Fibroblast of villous mesenchyme (primary cell): Measurements from ENCODE around the gene PEPD. TPM values are rescaled to one million over a fixed set of nuclear protein-coding genes. Genes with fewer than 3 reads are reported as not detected.

Experiments used
- DNase-seq: peaks from one replicate; pipeline ENCODE4 v3.0.0-alpha.2; 2010; ENCODE audit warnings: low read depth
- H3K4me3 ChIP-seq: 2 replicates; pipeline ENCODE4 v1.5.1; 2011; ENCODE audit warnings: low read depth, mild to moderate bottlenecking, low read length
- total RNA-seq: library from RNA; depleted of rRNA; stranded (reverse); fragments of >200 nt; gene quantifications from 2 replicates; pipeline ENCODE4 v1.2.3, GENCODE V29; 2012
- TF ChIP-seq, protein P1 (sequence below): IDR thresholded peaks from 2 replicates; pipeline ENCODE4 v1.5.1; 2012; ENCODE audit warnings: low read depth, mild to moderate bottlenecking, low read length; ENCODE audit not compliant: insufficient read depth

PEPD gene
- total RNA-seq, 1 donor, result 66.1 TPM

GRCh38 chr19:33509774-33510173 is 11.8 kb downstream of the PEPD start:
- DNase-seq, result no peak
- H3K4me3 ChIP-seq, result no peak overlapping the region
- TF ChIP-seq, protein P1, sequence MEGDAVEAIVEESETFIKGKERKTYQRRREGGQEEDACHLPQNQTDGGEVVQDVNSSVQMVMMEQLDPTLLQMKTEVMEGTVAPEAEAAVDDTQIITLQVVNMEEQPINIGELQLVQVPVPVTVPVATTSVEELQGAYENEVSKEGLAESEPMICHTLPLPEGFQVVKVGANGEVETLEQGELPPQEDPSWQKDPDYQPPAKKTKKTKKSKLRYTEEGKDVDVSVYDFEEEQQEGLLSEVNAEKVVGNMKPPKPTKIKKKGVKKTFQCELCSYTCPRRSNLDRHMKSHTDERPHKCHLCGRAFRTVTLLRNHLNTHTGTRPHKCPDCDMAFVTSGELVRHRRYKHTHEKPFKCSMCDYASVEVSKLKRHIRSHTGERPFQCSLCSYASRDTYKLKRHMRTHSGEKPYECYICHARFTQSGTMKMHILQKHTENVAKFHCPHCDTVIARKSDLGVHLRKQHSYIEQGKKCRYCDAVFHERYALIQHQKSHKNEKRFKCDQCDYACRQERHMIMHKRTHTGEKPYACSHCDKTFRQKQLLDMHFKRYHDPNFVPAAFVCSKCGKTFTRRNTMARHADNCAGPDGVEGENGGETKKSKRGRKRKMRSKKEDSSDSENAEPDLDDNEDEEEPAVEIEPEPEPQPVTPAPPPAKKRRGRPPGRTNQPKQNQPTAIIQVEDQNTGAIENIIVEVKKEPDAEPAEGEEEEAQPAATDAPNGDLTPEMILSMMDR, result no peak

DNA sequence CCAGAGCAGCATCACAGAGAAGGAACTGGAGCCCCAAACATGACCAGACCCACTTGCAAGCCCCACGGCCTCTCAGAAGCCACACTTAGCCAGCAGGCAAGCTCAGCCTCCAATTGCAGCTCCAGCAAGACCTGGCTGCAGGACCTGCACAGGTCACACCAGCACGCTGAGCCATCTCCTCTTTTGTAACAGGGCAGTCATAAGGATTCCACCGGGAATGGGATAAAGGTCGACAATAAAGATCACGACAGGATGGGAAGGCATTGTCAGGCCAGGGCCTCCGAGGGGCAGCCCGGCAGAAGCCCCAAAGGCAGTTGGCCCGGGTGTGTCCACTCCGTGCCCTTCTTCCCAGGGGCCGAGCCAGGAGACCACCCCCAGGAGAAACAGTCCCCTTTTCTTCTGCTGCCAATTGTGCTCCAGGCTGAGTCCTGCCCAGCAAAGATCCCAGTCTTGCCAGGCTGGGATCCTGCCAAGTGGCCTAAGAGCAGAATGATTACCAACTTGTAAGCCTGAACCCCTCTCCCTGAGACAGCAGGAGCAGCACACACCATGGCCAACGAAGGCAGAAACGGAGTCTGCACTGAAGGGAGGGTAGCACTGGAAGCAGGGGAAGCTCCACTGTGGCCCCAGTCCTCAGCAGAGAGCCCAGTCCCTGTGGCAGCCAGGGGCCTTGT is 12.5 kb downstream of the PEPD start:
- TF ChIP-seq, protein P1, result no peak
- peak; percentile 38 for DNase-seq
- H3K4me3 ChIP-seq, result no peak overlapping the region

DNA sequence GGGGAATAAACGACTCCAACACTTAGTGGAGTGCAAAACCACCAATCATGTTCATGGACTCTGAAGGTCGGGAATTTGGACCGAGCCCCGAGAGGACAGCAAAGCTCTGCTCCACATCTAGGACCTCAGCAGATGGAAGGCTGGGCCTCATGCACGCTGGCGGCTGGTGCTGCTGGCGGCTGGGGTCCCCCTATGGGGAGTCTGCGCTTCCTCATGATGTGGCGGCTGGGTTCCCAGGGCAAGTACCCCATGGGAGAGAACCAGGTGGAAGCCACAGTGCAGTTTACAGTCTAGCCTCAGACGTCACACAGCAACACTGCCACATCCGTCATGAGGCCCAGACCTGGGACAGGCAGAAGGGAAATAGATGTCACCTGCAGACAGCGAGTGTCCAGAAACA is 13.2 kb downstream of the PEPD start:
- no peak for DNase-seq
- no peak overlapping the region for H3K4me3 ChIP-seq
- TF ChIP-seq, protein P1, result no peak

DNA sequence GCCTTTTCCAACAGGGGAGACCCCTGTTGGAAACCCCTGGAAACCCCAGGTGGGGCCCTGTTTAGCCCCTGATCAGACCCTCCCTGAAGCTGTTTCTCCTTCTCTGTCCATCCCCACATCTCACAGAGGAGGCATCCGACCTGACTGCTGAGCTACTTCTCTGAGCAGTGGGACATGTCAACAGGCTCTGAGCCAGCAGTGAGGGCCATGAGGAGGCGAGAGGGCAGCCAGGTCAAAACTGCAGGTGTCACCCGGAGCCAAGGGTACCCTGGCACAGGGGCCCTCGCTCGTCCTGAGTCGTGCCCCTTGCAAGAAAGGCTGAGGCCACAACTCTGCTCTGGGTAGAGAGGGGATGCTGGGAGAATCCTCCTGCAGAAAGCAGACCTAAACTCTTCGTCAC is 13.6 kb downstream of the PEPD start:
- no peak overlapping the region for H3K4me3 ChIP-seq
- no peak for DNase-seq
- TF ChIP-seq, protein P1, result no peak

GRCh38 chr19:33507021-33507956 is 14.3 kb downstream of the PEPD start:
- no peak overlapping the region for H3K4me3 ChIP-seq
- DNase-seq, result no peak
- TF ChIP-seq, protein P1, result no peak

DNA sequence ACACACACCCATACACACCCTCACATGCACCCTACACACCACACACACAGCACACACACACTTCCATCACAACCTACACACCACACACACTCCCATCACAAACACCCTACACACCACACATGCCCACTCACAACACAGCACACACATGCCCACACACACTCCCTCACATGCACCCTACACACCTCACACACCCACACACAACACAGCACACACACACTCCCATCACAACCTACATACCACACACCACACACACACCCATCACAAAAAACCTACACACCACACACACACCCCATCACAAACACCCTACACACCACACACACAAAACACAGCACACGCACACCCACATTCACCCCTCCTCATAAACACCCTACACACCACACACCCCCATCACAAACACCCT is 15.1 kb downstream of the PEPD start:
- no peak for DNase-seq
- no peak overlapping the region for H3K4me3 ChIP-seq
- TF ChIP-seq, protein P1, result no peak
